ENCODE data around the gene FAM135A.

The FAM135A gene

GRCh38 chr6:70396163-70396562, 17.1 kb upstream of the FAM135A start:
- H3K4me3 ChIP-seq (ENCODE audit: low read depth, low read length): no peak overlapping the region
- TF ChIP-seq CTCF (conservative IDR thresholded peaks at IDR 0.05; ENCODE audit: low read depth, low read length): no peak
- no peak for DNase-seq (ENCODE audit: low read depth)

- no peak overlapping the region for H3K4me3 ChIP-seq (ENCODE audit: low read depth, low read length)
- TF ChIP-seq CTCF (conservative IDR thresholded peaks at IDR 0.05; ENCODE audit: low read depth, low read length): no peak
- peak; percentile 4 for DNase-seq (ENCODE audit: low read depth)
Measured at GRCh38 chr6:70396796-70397729, 16.2 kb upstream of the FAM135A start.

- peak; percentile 59 for DNase-seq (ENCODE audit: low read depth)
- no peak for TF ChIP-seq CTCF (conservative IDR thresholded peaks at IDR 0.05; ENCODE audit: low read depth, low read length)
Measured at GRCh38 chr6:70398783-70399728, 14.3 kb upstream of the FAM135A start.

GRCh38 chr6:70404658-70405057, 8.7 kb upstream of the FAM135A start:
- H3K4me3 ChIP-seq (ENCODE audit: low read depth, low read length): no peak overlapping the region
- no peak for TF ChIP-seq CTCF (conservative IDR thresholded peaks at IDR 0.05; ENCODE audit: low read depth, low read length)
- DNase-seq (ENCODE audit: low read depth): no peak

More at GRCh38 chr6:70398783-70399728, 14.3 kb upstream of the FAM135A start:
- no peak overlapping the region for H3K4me3 ChIP-seq (ENCODE audit: low read depth, low read length)

GRCh38 chr6:70409216-70409615, 4.1 kb upstream of the FAM135A start:
- no peak for TF ChIP-seq CTCF (conservative IDR thresholded peaks at IDR 0.05; ENCODE audit: low read depth, low read length)
- no peak for DNase-seq (ENCODE audit: low read depth)
- no peak overlapping the region for H3K4me3 ChIP-seq (ENCODE audit: low read depth, low read length)

- TF ChIP-seq CTCF (conservative IDR thresholded peaks at IDR 0.05; ENCODE audit: low read depth, low read length): no peak
- no peak for DNase-seq (ENCODE audit: low read depth)
- no peak overlapping the region for H3K4me3 ChIP-seq (ENCODE audit: low read depth, low read length)
Measured at GRCh38 chr6:70411542-70412251, 1.6 kb upstream of the FAM135A start.
